Mucosa of stomach (tissue), 1 donor: Measurements from ENCODE around the gene NMNAT2.
"Not testable (repeated sequence)": the region's sequence is repeated elsewhere in the genome, so short reads cannot be mapped to it uniquely, and the experiment has no call there.

ENCODE experiments used
- H3K27me3 ChIP-seq: one replicate; pipeline ENCODE4 v1.7.0; 2013; ENCODE audit warnings: mild to moderate bottlenecking, low read length; ENCODE audit not compliant: control insufficient read depth, insufficient read depth
- H3K36me3 ChIP-seq: one replicate; pipeline ENCODE4 v1.7.0; 2013; ENCODE audit warnings: low read length; ENCODE audit not compliant: control insufficient read depth, insufficient read depth
- H3K4me1 ChIP-seq: one replicate; pipeline ENCODE4 v1.7.0; 2013; ENCODE audit warnings: mild to moderate bottlenecking, low read length; ENCODE audit not compliant: control insufficient read depth, insufficient read depth
- H3K4me3 ChIP-seq: one replicate; pipeline ENCODE4 v1.7.0; 2013; ENCODE audit warnings: low read length
- H3K9ac ChIP-seq: one replicate; pipeline ENCODE4 v1.7.0; 2013; ENCODE audit warnings: mild to moderate bottlenecking, low read length, moderate library complexity
- H3K9me3 ChIP-seq: one replicate; pipeline ENCODE4 v1.7.0; 2013; ENCODE audit warnings: mild to moderate bottlenecking, low read length, moderate library complexity; ENCODE audit not compliant: control insufficient read depth
- donor health status: Pancreatic carcinoma.

NMNAT2 gene

DNA sequence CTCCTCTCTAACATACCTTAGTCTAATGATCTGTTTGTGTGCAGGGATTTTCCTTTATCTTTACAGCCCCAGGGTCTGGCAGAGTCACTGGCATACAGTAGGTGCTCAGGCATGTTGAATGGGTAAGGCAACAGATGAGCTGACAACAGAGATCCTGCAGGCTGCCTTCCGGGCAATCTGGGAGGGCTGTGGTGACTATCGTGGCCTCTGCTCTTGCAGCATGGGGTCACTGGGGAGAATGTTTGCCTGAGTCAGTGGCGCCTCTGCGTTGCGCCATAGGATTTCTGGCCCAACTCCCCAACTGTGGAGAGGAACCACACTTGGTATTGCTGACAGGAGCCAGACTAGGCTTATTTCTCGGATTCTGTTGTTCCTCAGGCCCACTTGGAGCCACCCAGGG lies 138.3 kb downstream of the NMNAT2 start:
- Histone ChIP-seq H3K9me3 (no peaks in the 10 kb centered on the region), H3K27me3 (no peaks in the 10 kb centered on the region), H3K4me1 (no peaks in the 10 kb centered on the region), H3K4me3 (no peak overlapping the region), H3K36me3 (no peaks in the 10 kb centered on the region), H3K9ac (no peak overlapping the region)

DNA sequence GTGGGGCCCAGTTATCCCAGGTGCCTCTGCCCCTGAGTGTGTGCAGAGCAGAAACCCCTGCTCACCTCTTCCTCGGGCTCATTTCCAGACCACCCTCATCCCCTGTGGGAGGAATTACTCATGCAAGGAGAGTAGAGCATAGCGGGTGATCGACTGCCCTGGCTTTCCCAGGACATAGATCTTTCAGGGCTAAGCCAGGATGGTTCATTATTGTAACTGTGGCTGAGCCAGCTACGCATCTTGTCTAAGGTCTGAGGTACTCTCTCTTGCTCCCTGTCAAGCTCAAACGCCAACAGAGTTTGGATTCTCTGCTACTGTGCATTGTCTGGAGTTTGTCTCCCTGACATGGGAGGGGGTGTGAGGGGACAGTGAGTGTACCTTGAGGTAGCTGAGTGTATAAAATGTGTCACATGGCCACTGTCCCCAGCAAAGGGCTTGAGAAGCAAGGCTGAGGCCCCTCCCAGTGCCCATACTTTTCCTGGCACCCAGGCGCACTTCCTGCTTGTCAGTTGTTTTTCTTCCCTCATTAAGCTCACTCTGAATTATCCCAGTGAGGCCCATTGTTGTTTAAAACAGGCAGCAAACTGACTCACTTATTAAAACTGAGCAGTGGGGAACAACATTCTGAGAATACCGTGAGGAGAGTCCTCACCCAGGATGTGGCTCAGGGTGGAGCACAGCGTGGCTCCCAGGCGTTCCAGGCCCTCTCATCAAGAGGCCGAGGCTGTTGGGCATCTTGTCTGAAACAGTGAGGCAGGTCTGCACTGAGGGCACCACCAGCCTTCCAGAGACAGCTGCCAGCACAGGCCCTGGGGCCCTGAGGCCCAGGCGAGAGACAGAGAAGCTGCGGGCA lies 139.2 kb downstream of the NMNAT2 start:
- Histone ChIP-seq H3K9ac (no peak overlapping the region), H3K4me1 (no peaks in the 10 kb centered on the region), H3K9me3 (no peaks in the 10 kb centered on the region), H3K27me3 (no peaks in the 10 kb centered on the region), H3K36me3 (no peaks in the 10 kb centered on the region), H3K4me3 (no peak overlapping the region)

GRCh38 chr1:183277821-183278738 lies 140.1 kb downstream of the NMNAT2 start:
- no peaks in the 10 kb centered on the region for H3K4me1 ChIP-seq

DNA sequence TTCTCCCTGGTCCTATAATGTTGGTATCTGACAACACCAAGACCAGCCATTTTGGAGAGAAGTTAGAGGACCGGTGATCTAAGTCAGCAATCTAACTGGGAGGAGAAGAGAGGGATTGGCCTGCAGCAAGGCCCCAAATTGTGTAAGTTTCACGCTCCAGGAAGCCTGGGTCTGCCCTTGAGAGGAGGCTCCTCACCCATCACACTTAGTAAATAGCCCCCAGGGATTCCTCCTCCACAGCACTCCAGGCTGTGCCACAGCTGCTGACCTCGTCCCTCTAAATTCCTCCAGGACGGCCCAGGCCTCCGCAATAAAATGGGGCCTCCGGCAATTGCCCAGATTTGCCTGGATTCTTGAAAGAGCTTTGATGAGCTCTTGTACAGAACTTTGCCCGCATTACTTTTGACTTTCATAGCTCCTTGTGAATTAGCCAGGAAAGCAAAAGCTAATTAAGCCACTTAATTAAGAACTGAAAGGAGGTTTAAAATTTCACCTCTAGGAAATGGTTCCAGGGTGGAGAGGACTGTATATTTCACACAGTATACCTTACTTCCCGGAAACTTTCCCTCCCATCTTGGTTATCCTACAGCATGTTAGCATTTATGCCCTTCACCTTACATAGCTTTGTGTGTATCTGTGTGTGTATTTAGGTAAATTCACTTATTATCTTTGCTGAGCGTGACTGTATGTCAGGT lies 141.6 kb downstream of the NMNAT2 start:
- Histone ChIP-seq H3K9me3 (no peaks in the 10 kb centered on the region), H3K9ac (no peak overlapping the region), H3K36me3 (no peaks in the 10 kb centered on the region)

More at GRCh38 chr1:183277821-183278738, 140.1 kb downstream of the NMNAT2 start:
- no peak overlapping the region for H3K9ac ChIP-seq
- H3K9me3 ChIP-seq, result no peaks in the 10 kb centered on the region
- no peak overlapping the region for H3K4me3 ChIP-seq
- no peaks in the 10 kb centered on the region for H3K27me3 ChIP-seq
- H3K36me3 ChIP-seq, result no peaks in the 10 kb centered on the region

GRCh38 chr1:183275322-183275721 lies 142.9 kb downstream of the NMNAT2 start:
- no peaks in the 10 kb centered on the region for H3K4me1 ChIP-seq
- no peaks in the 10 kb centered on the region for H3K27me3 ChIP-seq
- no peak overlapping the region for H3K4me3 ChIP-seq
- no peaks in the 10 kb centered on the region for H3K9me3 ChIP-seq
- no peak overlapping the region for H3K9ac ChIP-seq
- H3K36me3 ChIP-seq, result no peaks in the 10 kb centered on the region

More for the DNA sequence above, 141.6 kb downstream of the NMNAT2 start:
- no peaks in the 10 kb centered on the region for H3K27me3 ChIP-seq
- no peak overlapping the region for H3K4me3 ChIP-seq
- no peaks in the 10 kb centered on the region for H3K4me1 ChIP-seq

DNA sequence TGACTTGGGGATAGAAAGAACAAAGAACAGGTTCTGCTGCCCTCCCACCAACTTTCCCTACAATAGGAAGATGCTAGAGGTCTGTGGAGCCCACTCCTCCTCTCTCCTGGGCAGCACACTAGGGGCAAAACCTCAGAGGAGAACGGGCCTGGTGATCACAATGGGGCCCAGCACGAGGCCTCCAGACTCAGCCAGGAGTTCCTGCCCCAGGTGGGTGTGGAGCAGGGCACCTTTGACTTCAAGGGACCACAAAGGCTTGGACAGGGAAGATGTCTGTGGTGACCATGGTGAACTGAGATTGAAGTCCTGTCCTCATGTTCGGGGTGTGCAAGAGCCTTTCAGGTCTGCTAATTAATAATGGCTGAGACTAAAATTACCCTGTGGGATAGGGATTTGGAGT lies 143.3 kb downstream of the NMNAT2 start:
- no peaks in the 10 kb centered on the region for H3K9me3 ChIP-seq
- no peaks in the 10 kb centered on the region for H3K36me3 ChIP-seq
- H3K4me1 ChIP-seq, result no peaks in the 10 kb centered on the region
- no peak overlapping the region for H3K4me3 ChIP-seq
- H3K27me3 ChIP-seq, result no peaks in the 10 kb centered on the region
- no peak overlapping the region for H3K9ac ChIP-seq

GRCh38 chr1:183273984-183274383 lies 144.2 kb downstream of the NMNAT2 start:
- H3K36me3 ChIP-seq, H3K9ac ChIP-seq, H3K4me3 ChIP-seq, H3K27me3 ChIP-seq, H3K4me1 ChIP-seq, H3K9me3 ChIP-seq: not testable (repeated sequence)

DNA sequence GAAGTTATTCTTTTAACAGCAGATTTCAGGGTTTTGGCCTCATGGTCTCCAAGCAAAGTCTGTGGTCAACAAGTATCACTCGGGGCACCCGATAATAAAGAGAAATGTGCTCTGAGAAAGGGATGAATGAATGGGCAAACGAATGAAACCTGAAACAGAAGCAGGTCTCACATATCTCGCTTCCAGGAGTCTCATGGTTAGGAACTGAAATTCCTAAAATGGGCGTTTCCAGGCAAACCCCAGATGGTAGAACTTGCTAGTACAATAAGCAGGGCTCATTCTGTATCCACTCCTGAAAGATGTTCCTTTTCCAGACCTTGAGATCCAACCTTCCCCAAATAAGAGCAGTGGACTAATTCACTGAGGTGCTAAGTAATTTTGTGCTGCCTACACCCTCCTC lies 144.9 kb downstream of the NMNAT2 start:
- no peaks in the 10 kb centered on the region for H3K9me3 ChIP-seq
- no peaks in the 10 kb centered on the region for H3K36me3 ChIP-seq
- no peak overlapping the region for H3K4me3 ChIP-seq
- no peaks in the 10 kb centered on the region for H3K27me3 ChIP-seq
- no peak overlapping the region for H3K9ac ChIP-seq
- H3K4me1 ChIP-seq, result no peaks in the 10 kb centered on the region

- H3K4me1 ChIP-seq, result no peaks in the 10 kb centered on the region
- H3K4me3 ChIP-seq, result no peak overlapping the region
- no peaks in the 10 kb centered on the region for H3K9me3 ChIP-seq
- no peaks in the 10 kb centered on the region for H3K36me3 ChIP-seq
- H3K27me3 ChIP-seq, result no peaks in the 10 kb centered on the region
- no peak overlapping the region for H3K9ac ChIP-seq
These were observed 145.8 kb downstream of the NMNAT2 start for GRCh38 chr1:183272390-183272848.

GRCh38 chr1:183270541-183271141 lies 147.5 kb downstream of the NMNAT2 start:
- H3K9ac ChIP-seq, result no peak overlapping the region
- H3K36me3 ChIP-seq, result no peaks in the 10 kb centered on the region
- no peaks in the 10 kb centered on the region for H3K27me3 ChIP-seq
- H3K9me3 ChIP-seq, result no peaks in the 10 kb centered on the region
- no peak overlapping the region for H3K4me3 ChIP-seq
- H3K4me1 ChIP-seq, result no peaks in the 10 kb centered on the region

DNA sequence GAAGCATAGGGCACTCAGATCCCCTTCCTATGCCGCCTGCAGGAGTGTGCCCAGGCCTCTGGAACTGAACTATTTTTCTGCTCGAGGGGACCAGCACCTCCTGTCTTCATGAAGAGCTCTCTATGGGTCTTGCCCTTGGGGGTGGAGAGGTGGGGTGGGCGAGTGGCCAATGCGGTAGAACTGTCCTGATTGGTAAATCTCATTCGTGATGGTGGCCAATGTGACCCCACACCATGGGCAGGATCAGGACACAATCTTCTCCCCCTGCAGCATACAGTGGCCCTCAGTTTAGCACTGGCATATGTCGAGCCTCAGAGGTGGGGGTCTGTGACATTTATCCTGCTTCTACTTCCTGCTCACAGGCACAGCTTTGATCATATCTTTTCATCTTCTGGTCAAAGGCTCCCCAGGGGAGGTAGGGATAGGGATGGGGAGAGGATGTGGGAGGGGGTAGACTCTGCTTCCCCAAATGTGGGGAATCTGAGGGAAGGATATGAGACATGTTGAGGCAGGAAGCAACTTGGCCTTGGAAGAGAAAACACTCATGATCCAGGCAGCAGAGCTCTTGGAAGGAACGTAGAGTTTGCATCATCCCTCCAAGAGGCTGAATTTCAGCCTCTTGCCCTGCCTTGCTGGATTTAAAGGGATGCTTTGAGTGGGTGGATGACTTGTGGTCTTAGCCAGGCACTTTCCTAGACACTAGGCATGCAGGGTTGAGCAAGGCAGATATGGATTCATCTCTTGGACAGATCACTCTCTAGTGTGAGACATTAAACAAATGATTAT lies 150.3 kb downstream of the NMNAT2 start:
- Histone ChIP-seq H3K4me1 (no peaks in the 10 kb centered on the region), H3K9ac (no peak overlapping the region), H3K27me3 (no peaks in the 10 kb centered on the region), H3K36me3 (no peaks in the 10 kb centered on the region), H3K4me3 (no peak overlapping the region), H3K9me3 (no peaks in the 10 kb centered on the region)
